HG02642 (cell line): ENCODE results near the gene CLEC16A.
A peak's percentile ranks its signal among the peaks of the same experiment; 100 is the strongest.
"Not testable (repeated sequence)": the region's sequence is repeated elsewhere in the genome, so short reads cannot be mapped to it uniquely, and the experiment has no call there.

Experiments
- ATAC-seq: cut with Tn5 transposase; IDR thresholded peaks from one replicate; pipeline ENCODE4 v1.9.1; 2021; ENCODE audit warnings: mild to moderate bottlenecking; ENCODE audit not compliant: unreplicated experiment, poor library complexity

Gene CLEC16A

GRCh38 chr16:11218604-11218962 is 274.2 kb downstream of the CLEC16A start:
- no peak for ATAC-seq

DNA sequence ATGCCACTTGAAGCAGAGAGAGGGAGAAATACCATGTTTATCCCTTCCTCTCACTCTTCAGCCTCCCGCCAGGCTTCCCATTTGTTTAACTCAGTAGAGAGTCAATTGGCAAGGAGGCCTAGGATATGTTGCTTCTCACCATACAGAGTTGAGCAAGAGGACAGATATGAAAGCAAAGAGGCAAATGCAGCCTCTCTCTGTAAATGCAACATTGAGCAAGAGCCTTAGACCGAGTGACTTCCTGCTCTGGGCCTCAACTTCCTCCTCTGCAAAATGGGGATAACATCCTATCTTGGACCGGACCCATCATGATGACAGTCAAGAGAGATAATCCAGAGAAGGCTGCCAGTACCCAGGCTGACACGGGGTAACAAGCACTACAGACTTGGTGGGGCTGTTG is 274.8 kb downstream of the CLEC16A start:
- no peak for ATAC-seq

DNA sequence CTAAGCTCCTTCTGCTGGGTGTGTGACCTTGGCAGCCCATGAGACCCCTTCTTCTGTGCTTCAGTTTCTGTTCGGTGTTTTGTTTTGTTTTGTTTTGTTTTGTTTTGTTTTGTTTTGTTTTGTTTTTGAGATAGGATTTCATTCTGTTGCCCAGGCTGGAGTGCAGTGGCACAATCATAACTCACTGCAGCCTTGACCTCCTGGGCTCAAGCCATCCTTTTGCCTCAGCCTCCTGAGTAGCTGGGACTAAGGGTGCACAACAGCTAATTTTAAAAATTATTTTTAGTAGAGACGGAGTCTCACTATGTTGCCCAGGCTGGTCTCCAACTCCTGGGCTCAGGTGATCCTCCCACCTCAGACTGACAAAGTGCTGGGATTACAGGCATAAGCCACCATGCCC is 276.1 kb downstream of the CLEC16A start:
- ATAC-seq = not testable (repeated sequence)

DNA sequence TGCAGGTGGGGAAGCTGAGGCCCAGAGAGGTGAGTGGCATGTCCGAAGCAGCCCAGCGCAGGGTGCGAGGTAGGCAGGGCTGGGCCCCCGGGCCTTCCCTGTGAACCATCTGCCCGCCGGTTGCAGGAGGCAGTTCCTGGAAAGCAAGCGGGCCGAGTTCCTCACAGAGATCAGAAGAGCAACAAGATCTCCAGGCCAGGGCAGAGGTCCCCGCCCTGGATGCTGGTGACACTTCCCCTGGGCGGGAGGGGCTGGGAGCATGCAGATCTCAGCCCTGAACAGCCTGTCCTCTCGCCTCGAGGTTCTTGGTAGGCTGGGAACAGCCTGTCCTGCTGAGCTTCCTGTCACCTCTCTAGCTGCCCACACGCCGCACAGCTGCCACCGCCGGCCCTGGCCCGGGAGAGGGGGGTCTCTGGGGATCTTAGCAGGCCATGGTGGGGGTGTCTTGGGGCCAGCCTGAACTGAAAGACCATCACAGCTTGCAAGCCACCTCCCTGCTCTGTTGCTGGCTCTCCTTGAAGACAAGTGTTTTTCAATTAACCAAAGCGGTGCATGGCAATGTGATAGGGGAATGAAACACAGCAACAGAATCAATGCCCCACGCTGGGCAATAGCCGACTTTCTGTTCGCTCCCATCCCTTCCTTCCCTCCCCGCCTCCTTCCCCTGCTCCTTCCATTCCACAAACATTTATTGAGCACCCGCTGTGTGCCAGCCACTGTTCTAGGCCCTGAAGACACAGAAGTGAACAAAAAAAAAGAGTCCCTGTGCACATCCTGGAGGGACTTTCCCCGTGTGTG is 279.9 kb downstream of the CLEC16A start:
- ATAC-seq = peak; percentile 43

DNA sequence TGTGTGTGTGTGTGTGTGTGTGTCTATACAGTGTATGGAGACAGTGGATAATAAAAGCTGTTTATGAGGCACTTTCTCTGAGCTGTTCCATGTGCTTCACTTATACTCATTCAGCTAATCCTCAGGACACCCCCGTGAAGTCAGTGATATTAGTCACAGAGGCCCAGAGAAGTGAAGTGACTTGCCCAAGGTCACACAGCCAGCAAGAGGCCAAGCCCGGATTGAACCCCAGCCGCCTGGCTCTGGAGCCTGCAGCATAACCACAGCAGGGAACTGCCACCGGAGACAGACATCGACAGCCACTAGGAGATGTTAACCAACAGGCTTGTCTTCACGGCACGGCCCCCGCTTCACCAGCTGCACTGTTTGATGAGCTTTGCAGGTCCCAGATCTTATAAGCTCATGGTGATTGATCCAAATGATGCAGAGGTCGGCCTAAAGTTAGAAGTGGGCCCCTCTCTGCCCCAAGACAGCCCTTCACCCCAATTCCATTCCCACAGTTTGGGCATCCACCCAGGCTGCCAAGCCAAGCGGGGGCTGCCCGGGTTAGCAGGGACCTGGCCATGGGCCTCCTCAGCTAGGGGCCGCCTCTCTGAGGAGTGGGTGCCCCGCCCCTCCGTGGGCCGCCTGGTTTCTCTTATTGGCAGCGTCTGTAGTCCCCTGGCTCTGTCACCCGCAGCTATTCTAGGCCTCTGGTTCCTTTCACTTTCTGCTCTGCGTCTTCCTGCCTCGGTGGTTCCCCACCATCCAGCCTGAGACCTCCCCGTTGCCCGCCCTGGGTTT is 280.7 kb downstream of the CLEC16A start:
- ATAC-seq = peak; percentile 78

GRCh38 chr16:11225677-11226549 is 281.5 kb downstream of the CLEC16A start:
- peak; percentile 4 for ATAC-seq

DNA sequence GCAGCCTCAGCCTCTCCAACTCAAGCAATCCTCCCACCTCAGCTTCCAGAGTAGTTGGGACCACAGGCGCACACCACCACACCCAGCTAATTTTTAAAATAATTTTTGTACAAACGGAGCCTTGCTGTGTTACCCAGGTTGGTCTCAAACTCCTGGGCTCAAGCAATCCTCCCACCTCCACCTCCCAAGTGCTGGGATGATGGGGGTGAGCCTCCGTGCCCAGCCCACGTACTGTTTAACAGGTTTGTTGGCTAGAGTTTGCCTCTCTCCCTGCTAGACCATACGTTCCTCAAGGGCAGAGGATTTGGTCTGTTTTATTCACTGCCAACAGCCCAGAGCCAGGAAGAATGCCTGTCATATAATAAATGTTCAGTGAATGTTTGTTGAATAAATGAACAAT is 285.1 kb downstream of the CLEC16A start:
- no peak for ATAC-seq

DNA sequence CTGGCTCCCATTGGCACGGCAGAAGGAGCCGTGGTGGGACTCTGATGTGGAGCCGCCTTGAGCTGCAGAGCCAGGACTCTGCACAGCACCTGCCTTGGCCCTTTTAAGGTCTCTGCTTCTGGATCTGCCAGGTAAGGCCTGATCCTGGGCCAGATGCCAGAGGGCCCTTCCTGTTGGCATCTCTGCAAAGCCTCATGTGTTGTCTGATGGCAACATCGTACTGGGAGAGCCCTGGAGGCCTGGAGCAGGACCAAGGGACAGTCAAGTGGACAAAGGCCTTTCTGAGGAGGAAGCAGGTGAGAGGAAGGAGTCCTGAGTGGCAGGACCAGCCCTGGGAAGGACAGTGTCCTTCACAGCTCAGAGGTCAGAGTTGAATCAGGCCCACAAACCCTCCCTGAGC is 285.5 kb downstream of the CLEC16A start:
- ATAC-seq = no peak

- no peak for ATAC-seq
Observed at GRCh38 chr16:11231367-11231970, 287.1 kb downstream of the CLEC16A start.
